Left colon (tissue), 2 donors: ENCODE measurements around the gene FBXO42. TPM values are rescaled to one million over a fixed set of nuclear protein-coding genes. Genes with fewer than 3 reads are reported as not detected.
A peak's percentile ranks its signal among the peaks of the same experiment; 100 is the strongest.
"Not testable (repeated sequence)": the region's sequence is repeated elsewhere in the genome, so short reads cannot be mapped to it uniquely, and the experiment has no call there.

Source experiments
- ATAC-seq: fragments of 200-7000 bp; cut with Tn5 transposase; one replicate; pipeline ENCODE4 v1.9.1; 2020; ENCODE audit warnings: mild to moderate bottlenecking, moderate library complexity
- DNase-seq, 2 donors: peaks; one replicate each; pipeline ENCODE4 v3.0.0-alpha.2; 2020
- intact Hi-C, 2 donors: fragments of 100-400 bp; cut with DNase I in 1 of 2; cut with micrococcal nuclease in 1 of 2; formaldehyde crosslinking; loops; one replicate each; pipeline versions ENCODE4 v1.11.2 to v1.14.0; 2022; cut with DNase I, micrococcal nuclease
- total RNA-seq, 2 donors: library from RNA; stranded (reverse); fragmentation: NEBNext Ultra II Directional; extraction: Animal tissue kit (Norgen Biotek cat#: 25700); gene quantifications; one replicate each; pipeline ENCODE4 v1.2.1, GENCODE V29; 2021
- donor health status: DM: no; HTN: no; CAD: no.
- donor health status: DM: yes; HTN: yes; CAD: no.

Gene FBXO42
- total RNA-seq, 2 donors from 2014 or later = 13.4 to 14.8 TPM

DNA sequence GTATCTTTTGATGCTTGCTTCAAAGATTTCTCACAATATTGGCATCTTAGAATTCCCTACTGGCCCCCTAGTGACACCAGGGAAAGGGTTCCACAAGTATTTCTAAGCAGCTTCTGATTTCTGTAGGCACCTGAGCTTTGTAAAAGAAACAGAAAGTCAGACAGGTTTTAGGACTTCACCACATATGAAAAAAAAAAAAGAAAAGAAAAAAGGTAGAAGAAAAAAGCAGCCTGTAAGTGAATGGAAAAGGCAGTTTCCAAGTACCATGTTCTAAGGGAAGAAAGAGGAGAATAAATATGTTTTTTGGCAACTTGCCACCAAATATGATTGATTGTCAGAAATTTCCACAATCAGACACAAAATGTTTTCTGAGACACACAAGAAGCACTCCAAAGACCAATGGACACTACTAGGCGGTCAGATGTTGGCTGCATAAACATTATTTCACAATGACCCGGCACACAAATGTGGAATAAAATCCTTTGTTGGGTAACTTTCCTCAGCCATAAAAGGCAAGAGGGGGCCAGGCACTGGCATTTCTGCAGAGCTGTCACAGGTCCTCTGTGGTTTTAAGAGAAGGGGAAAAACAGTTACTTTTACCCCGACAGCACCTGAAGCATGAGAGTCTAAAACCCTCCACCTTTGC, 102.6 kb downstream of the FBXO42 start:
- intact Hi-C loops = loop anchor here in 1 of 2 donors (10.0 kb wide), 1 partner anchor 105 kb away; the partner anchor contains the start of gene FBXO42
- ATAC-seq = no peak
- no peak for DNase-seq

- ATAC-seq (peak; percentile 75), DNase-seq (peak; percentile 82 to 87)
- intact Hi-C loops = loop anchor here in 1 of 2 donors (10.0 kb wide), 1 partner anchor 106 kb away; the partner anchor contains the start of gene FBXO42
Measured at GRCh38 chr1:16248603-16249516, 103.4 kb downstream of the FBXO42 start.

DNA sequence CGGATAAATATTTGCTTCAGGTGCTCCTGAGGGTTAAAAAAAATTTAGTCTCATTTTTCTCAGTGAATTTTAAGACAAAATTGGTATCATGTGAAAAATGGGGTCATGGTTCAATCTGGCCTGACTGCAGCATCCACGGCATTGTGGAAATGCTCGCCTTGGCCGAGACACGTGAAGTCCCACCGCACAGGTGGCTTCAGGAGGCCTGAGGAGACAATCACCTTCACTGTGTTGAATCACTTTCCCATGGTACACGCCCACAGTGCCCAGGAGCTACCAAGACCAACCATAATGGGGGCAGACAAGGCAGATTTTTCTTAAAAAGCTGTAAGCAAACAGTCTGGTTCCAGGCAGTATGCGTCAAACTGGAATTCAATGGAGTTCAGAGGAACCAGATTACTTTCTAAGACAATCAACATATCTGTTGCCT, 104.3 kb downstream of the FBXO42 start:
- peak; percentile 18 for ATAC-seq
- intact Hi-C loops = loop anchor here in 1 of 2 donors (10.0 kb wide), 1 partner anchor 107 kb away; the partner anchor contains the start of gene FBXO42
- DNase-seq = no peak

DNA sequence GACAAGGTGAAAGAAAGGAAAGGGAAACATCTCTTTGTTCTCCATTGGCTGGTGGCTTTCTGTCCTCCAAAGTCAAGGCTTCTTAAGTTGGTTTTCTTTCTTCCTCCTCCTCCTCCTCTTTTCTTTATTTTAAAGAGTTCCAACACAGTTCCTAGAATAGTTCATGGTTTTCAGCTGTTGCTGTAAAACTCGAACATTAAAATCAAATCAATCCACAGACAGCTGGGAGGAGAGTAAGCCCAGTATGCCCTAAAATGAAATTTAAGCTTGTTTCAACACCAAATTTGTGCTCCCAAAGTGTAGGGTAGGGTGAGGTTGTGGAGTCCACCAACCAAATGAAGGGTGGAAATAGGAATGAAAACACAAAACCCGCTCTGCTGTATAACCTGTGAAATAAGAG, 104.8 kb downstream of the FBXO42 start:
- intact Hi-C loops = loop anchor here in 1 of 2 donors (10.0 kb wide), 1 partner anchor 107 kb away; the partner anchor contains the start of gene FBXO42
- no peak for ATAC-seq

GRCh38 chr1:16246961-16247360, 105.3 kb downstream of the FBXO42 start:
- DNase-seq (no peak), ATAC-seq (no peak)
- intact Hi-C loops = loop anchor here in 1 of 2 donors (10.0 kb wide), 1 partner anchor 108 kb away; the partner anchor contains the start of gene FBXO42

More for the DNA sequence above, 104.8 kb downstream of the FBXO42 start:
- no peak for DNase-seq

DNA sequence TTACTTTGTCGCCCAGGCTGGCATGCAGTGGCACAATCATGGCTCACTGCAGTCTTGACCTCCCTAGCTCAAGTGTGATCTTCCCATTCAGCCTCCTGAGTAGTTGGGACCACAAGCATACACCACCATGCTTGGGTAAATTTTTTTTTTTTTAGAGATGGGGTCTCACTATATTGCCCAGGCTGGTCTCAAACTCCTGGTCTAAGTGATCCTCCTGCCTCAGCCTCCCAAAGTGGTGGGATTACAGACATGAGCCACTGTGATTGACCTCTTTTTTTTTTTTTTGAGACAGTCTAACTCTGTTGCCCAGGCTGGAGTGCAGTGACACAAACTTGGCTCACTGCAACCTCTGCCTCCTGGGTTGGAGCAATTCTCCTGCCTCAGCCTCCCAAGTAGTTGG, 106.0 kb downstream of the FBXO42 start:
- not testable (repeated sequence) for DNase-seq, ATAC-seq
- intact Hi-C loops = loop anchor here in 1 of 2 donors (10.0 kb wide), 1 partner anchor 109 kb away; the partner anchor contains the start of gene FBXO42

- intact Hi-C loops = loop anchor here in 1 of 2 donors (10.0 kb wide), 1 partner anchor 109 kb away; the partner anchor contains the start of gene FBXO42
- no peak for ATAC-seq
- DNase-seq = no peak
Measured at GRCh38 chr1:16245476-16246196, 106.6 kb downstream of the FBXO42 start.

DNA sequence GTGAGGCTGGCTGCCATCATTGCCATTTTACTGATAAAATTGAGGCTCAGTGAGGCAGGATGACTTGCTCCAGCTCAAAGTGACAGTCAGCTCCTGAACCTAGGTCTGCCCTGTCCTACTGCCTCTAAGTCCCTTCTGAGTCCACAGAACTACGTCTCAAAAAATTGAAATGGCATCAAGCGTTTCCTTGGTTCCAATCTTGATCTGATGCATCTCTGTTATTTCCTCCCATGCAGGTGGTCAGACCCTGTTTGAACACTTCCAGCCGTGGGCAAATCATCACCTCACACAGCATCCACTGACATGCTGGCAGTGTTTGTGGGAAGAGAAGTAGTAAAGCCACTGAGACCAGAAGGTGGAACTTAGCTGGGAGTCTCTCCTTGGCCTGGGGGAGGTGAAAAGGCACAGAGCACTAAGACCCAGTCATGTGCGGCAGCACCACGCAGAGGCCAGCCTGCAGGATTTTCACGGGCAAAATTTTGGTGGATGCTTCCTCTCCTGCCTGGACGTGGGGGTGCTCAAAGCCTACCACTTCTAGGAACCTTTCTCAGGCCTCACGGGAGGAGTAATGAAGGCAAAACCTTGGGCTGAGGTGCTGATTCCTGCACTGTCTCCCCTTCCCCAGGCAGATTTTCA, 107.5 kb downstream of the FBXO42 start:
- intact Hi-C loops = loop anchor here in 1 of 2 donors (5.0 to 10.0 kb wide), 2 partner anchors 110 to 162 kb away; partner anchors contain the start of gene FBXO42
- no peak for DNase-seq
- ATAC-seq = no peak

GRCh38 chr1:16243936-16244649, 108.2 kb downstream of the FBXO42 start:
- DNase-seq (peak; percentile 66 to 84), ATAC-seq (peak; percentile 69)
- intact Hi-C loops = loop anchor here in 1 of 2 donors (5.0 to 10.0 kb wide), 2 partner anchors 111 to 162 kb away; partner anchors contain the start of gene FBXO42

- no peak for ATAC-seq
- DNase-seq = no peak
- intact Hi-C loops = loop anchor here in 1 of 2 donors (5.0 to 10.0 kb wide), 2 partner anchors 112 to 161 kb away; partner anchors contain the start of gene FBXO42
Measured at GRCh38 chr1:16243215-16243610, 109.1 kb downstream of the FBXO42 start.

DNA sequence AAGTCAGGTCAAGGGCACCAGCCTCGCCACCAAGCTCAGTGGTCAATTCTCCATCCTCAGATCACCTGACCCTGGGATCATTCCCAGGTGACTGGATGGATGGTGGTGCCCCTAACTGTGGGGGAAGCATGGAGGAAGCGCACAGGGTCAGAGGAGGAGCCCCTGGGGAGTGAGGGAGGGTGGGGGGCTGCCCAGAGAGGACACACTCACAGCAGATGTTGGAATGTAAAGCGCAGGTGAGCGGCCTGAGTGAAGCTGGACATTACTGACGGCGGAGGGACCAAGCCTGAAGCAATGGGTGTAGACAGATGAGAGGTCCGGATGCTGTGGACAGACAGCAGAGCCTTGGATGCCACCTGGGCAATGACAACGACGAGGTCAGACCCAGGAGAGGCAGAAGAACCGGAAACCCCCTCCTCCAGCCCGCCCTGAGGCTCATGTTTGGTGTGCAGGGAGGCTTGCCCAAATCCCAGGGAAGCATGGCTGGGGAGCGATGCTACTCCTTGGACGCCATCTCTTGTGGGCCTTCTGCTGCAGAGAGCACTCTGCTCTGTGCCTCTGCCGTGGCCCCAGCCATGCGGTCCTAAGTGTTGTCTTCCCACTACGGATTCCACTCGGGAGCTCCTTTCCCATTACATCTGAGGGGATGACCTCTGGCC, 109.6 kb downstream of the FBXO42 start:
- no peak for ATAC-seq
- intact Hi-C loops = loop anchor here in 1 of 2 donors (5.0 to 10.0 kb wide), 2 partner anchors 112 to 160 kb away; partner anchors contain the start of gene FBXO42
- DNase-seq = no peak

- no peak for DNase-seq
- intact Hi-C loops = loop anchor here in 1 of 2 donors (5.0 to 10.0 kb wide), 2 partner anchors 114 to 159 kb away; partner anchors contain the start of gene FBXO42
Measured at GRCh38 chr1:16241221-16241708, 111.0 kb downstream of the FBXO42 start.

GRCh38 chr1:16239972-16240491, 112.2 kb downstream of the FBXO42 start:
- intact Hi-C loops = loop anchor here in 1 of 2 donors (5.0 to 10.0 kb wide), 2 partner anchors 115 to 158 kb away; partner anchors contain the start of gene FBXO42
- ATAC-seq (no peak), DNase-seq (no peak)

More at GRCh38 chr1:16241221-16241708, 111.0 kb downstream of the FBXO42 start:
- no peak for ATAC-seq

- intact Hi-C loops = no loop called here
- DNase-seq = no peak
- ATAC-seq = no peak
Measured at GRCh38 chr1:16237343-16237830, 114.9 kb downstream of the FBXO42 start.

DNA sequence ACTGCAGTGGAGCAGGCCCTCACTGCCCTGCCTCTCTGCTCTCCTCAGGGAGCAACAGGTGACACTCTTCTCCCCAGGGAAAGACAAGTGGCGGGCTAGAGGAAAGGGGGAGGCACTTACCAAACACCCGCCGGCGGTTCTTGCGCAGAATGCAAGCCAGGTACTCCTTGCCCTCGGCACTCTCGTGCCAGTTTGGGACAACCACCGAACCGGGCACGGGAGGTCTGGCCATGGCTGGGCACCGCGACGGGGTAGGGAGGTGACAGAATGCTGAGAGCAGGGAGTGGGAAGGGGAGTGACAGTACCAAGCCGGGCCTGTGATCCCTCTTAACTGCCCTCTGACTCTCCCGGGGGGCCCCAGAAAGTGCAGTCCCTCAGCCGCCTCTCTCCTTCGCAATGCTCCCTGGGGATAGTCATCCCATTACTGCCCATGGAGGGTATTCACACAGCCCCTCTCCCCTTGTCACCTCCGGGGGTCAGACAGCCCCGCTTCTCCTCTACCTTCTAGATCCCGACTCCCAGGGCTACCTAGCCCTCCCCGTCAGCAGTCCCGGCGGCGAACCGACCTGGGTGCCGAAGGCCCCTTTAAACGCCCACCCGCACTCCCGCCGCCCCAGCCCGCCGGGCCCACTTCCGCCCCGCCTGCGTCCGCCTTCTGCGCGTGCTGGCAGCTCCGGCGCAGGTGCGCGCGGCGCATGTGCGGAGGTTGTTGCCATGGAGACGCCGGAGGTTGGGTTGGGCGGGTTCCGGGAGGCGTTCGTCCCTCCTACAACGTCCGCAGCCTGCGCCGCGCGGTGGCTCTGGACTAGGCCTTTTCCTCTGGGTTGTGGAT, 115.6 kb downstream of the FBXO42 start, which contains the start of gene CPLANE2:
CPLANE2 (minus strand) TSS at position 673 of the 832 bp plus-strand sequence; CDS start at position 232, 441 bp downstream.
- DNase-seq (peak; percentile 96 to 98), ATAC-seq (peak; percentile 96)
- intact Hi-C loops = no loop called here
